IMR-90 (cell line): Measurements from ENCODE around the gene SGSH. TPM values are rescaled to one million over a fixed set of nuclear protein-coding genes. Genes with fewer than 3 reads are reported as not detected.

Experiments used
- ATAC-seq: fragments of 200-7000 bp; cut with Tn5 transposase; 2 replicates; pipeline ENCODE4 v1.9.1; 2020; ENCODE audit warnings: low read depth, mild to moderate bottlenecking, moderate library complexity
- BruUV-seq: library from RNA; stranded (reverse); fragments of 400-500 nt; replicated peaks from 2 replicates; lab custom pipeline; 2021; lab: Mats Ljungman, UMichigan
- CTCF ChIA-PET: fragments of 300-600 bp; formaldehyde crosslinking; extraction: SDS; loops from one replicate; lab custom pipeline; 2021; ENCODE audit warnings: antibody characterized with exemption; lab: Yijun Ruan, JAX
- POLR2A ChIA-PET: fragments of 300-600 bp; sonication (Branson Sonifier 250); formaldehyde crosslinking; loops from one replicate; lab custom pipeline; 2022; ENCODE audit warnings: antibody characterized with exemption; ENCODE audit not compliant: unreplicated experiment; lab: Charles Lee
- DNase-seq: peaks from one replicate; pipeline ENCODE4 v3.0.0; 2013
- H2AFZ ChIP-seq: replicated peaks from 2 replicates; pipeline ENCODE3; 2013; ENCODE audit warnings: low read length, mild to moderate bottlenecking; ENCODE audit not compliant: poor library complexity
- H2AK5ac ChIP-seq: 2 replicates; pipeline ENCODE4 v1.6.1; 2013; ENCODE audit warnings: low read depth, low read length, inconsistent platforms
- H2AK9ac ChIP-seq: replicated peaks from 2 replicates; pipeline ENCODE3; 2013; ENCODE audit warnings: mild to moderate bottlenecking, low read depth, low read length, moderate library complexity; ENCODE audit not compliant: poor library complexity
- H2BK120ac ChIP-seq: 2 replicates; pipeline ENCODE4 v1.6.1; 2013; ENCODE audit warnings: low read depth, low read length, inconsistent platforms
- H2BK15ac ChIP-seq: 3 replicates; pipeline ENCODE4 v1.6.1; 2013; ENCODE audit warnings: low read depth, low read length, inconsistent platforms
- H2BK20ac ChIP-seq: 2 replicates; pipeline ENCODE4 v1.6.1; 2013; ENCODE audit warnings: low read depth, mild to moderate bottlenecking, inconsistent platforms, low read length, moderate library complexity
- H2BK5ac ChIP-seq: 2 replicates; pipeline ENCODE4 v1.6.1; 2013; ENCODE audit warnings: mild to moderate bottlenecking, low read depth, low read length, inconsistent platforms; ENCODE audit not compliant: poor library complexity, severe bottlenecking
- H3K14ac ChIP-seq: replicated peaks from 2 replicates; pipeline ENCODE4 v1.6.1; 2013; ENCODE audit warnings: low read depth, low read length, inconsistent platforms
- H3K18ac ChIP-seq: 2 replicates; pipeline ENCODE4 v1.6.1; 2013; ENCODE audit warnings: low read depth, low read length, control low read depth
- H3K23ac ChIP-seq: 2 replicates; pipeline ENCODE4 v1.6.1; 2013; ENCODE audit warnings: low read depth, low read length, inconsistent platforms
- H3K27ac ChIP-seq: 2 replicates; pipeline ENCODE4 v1.5.1; 2013; ENCODE audit warnings: mild to moderate bottlenecking, control low read depth, low read length; ENCODE audit not compliant: insufficient read depth
- H3K27me3 ChIP-seq: 2 replicates; pipeline ENCODE4 v1.6.1; 2013; ENCODE audit warnings: low read length; ENCODE audit not compliant: control insufficient read depth, insufficient read depth
- H3K36me3 ChIP-seq: 2 replicates; pipeline ENCODE4 v1.6.1; 2013; ENCODE audit warnings: low read length, mixed read lengths; ENCODE audit not compliant: control insufficient read depth, insufficient read depth
- H3K4ac ChIP-seq: 2 replicates; pipeline ENCODE4 v1.6.1; 2013; ENCODE audit warnings: low read depth, low read length, inconsistent platforms
- H3K4me1 ChIP-seq: 2 replicates; pipeline ENCODE4 v1.6.1; 2013; ENCODE audit warnings: low read length, mixed read lengths; ENCODE audit not compliant: control insufficient read depth, insufficient read depth
- H3K4me2 ChIP-seq: 2 replicates; pipeline ENCODE4 v1.6.1; 2013; ENCODE audit warnings: low read depth, mild to moderate bottlenecking, control low read depth, low read length, moderate library complexity
- H3K4me3 ChIP-seq: 2 replicates; pipeline ENCODE4 v1.5.1; 2013; ENCODE audit warnings: low read depth, mild to moderate bottlenecking, control low read depth, low read length, moderate library complexity; ENCODE audit not compliant: insufficient read depth
- H3K56ac ChIP-seq: 2 replicates; pipeline ENCODE4 v1.6.1; 2013; ENCODE audit warnings: low read length, inconsistent platforms; ENCODE audit not compliant: insufficient read depth; ENCODE audit errors: extremely low read depth
- H3K79me1 ChIP-seq, 2 experiments: 2 replicates each; pipeline ENCODE4 v1.6.1; 2013; ENCODE audit warnings: low read length in 2 of 2, inconsistent platforms in 1 of 2, low read depth in 1 of 2
- H3K9ac ChIP-seq: 2 replicates; pipeline ENCODE4 v1.6.1; 2013; ENCODE audit warnings: low read depth, low read length, control low read depth
- H3K9me1 ChIP-seq: 2 replicates; pipeline ENCODE4 v1.6.1; 2013; ENCODE audit warnings: low read length, inconsistent platforms; ENCODE audit not compliant: insufficient read depth
- H3K9me3 ChIP-seq: 2 replicates; pipeline ENCODE4 v1.6.1; 2013; ENCODE audit warnings: low read length; ENCODE audit not compliant: control insufficient read depth, insufficient read depth
- H4K20me1 ChIP-seq: 2 replicates; pipeline ENCODE4 v1.6.1; 2013; ENCODE audit warnings: low read length, inconsistent platforms; ENCODE audit not compliant: insufficient read depth
- H4K5ac ChIP-seq: 2 replicates; pipeline ENCODE4 v1.6.1; 2013; ENCODE audit warnings: mild to moderate bottlenecking, low read depth, low read length, control low read depth
- H4K8ac ChIP-seq, 2 experiments: 2 replicates each; pipeline ENCODE4 v1.6.1; 2013; ENCODE audit warnings: low read depth in 2 of 2, low read length in 2 of 2, control low read depth in 1 of 2, inconsistent platforms in 1 of 2
- H4K91ac ChIP-seq: 2 replicates; pipeline ENCODE4 v1.6.1; 2013; ENCODE audit warnings: low read depth, low read length, inconsistent platforms; ENCODE audit not compliant: insufficient read depth
- BHLHE40 ChIP-seq: fragments of 150-350 bp; IDR thresholded peaks from 2 replicates; pipeline ENCODE4 v1.6.1; 2016; ENCODE audit warnings: mild to moderate bottlenecking, low read depth, low read length
- CEBPB ChIP-seq: IDR thresholded peaks from 2 replicates; pipeline ENCODE4 v1.6.1; 2012; ENCODE audit warnings: low read depth, low read length, improper control_type of control experiment
- CHD1 ChIP-seq: IDR thresholded peaks from 2 replicates; pipeline ENCODE4 v1.6.1; 2012; ENCODE audit warnings: low read depth, low read length, improper control_type of control experiment
- ELK1 ChIP-seq: fragments of 150-350 bp; IDR thresholded peaks from 2 replicates; pipeline ENCODE4 v1.6.1; 2016; ENCODE audit warnings: low read depth, mild to moderate bottlenecking, low read length, moderate library complexity, borderline replicate concordance
- FOS ChIP-seq: fragments of 150-350 bp; IDR thresholded peaks from 2 replicates; pipeline ENCODE4 v1.6.1; 2016; ENCODE audit warnings: low read depth, low read length
- MAFK ChIP-seq: IDR thresholded peaks from 2 replicates; pipeline ENCODE4 v1.6.1; 2012; ENCODE audit warnings: low read depth, low read length, improper control_type of control experiment
- MAZ ChIP-seq: IDR thresholded peaks from 2 replicates; pipeline ENCODE4 v1.6.1; 2012; ENCODE audit warnings: low read depth, mild to moderate bottlenecking, low read length, improper control_type of control experiment, moderate library complexity, borderline replicate concordance
- MXI1 ChIP-seq: IDR thresholded peaks from 2 replicates; pipeline ENCODE4 v1.6.1; 2012; ENCODE audit warnings: low read depth, mild to moderate bottlenecking, low read length, moderate library complexity, borderline replicate concordance
- NFE2L2 ChIP-seq: fragments of 150-350 bp; IDR thresholded peaks from 2 replicates; pipeline ENCODE4 v1.6.1; 2016; ENCODE audit warnings: low read depth, mild to moderate bottlenecking, low read length
- POLR2A ChIP-seq: IDR thresholded peaks from 2 replicates; pipeline ENCODE4 v1.6.1; 2012; ENCODE audit warnings: mild to moderate bottlenecking, low read depth, low read length
- RAD21 ChIP-seq: IDR thresholded peaks from 2 replicates; pipeline ENCODE4 v1.6.1; 2012; ENCODE audit warnings: low read length, improper control_type of control experiment
- RCOR1 ChIP-seq: IDR thresholded peaks from 2 replicates; pipeline ENCODE4 v1.6.1; 2012; ENCODE audit warnings: mild to moderate bottlenecking, low read length, improper control_type of control experiment; ENCODE audit not compliant: insufficient replicate concordance
- RFX5 ChIP-seq: IDR thresholded peaks from 2 replicates; pipeline ENCODE4 v1.8.0; 2012; ENCODE audit warnings: low read depth, mild to moderate bottlenecking, low read length, moderate library complexity
- SMC3 ChIP-seq: fragments of 150-350 bp; IDR thresholded peaks from 2 replicates; pipeline ENCODE4 v1.6.1; 2016; ENCODE audit warnings: low read depth, mild to moderate bottlenecking, antibody characterized with exemption, low read length, moderate library complexity
- WGBS, 2 experiments: methylation state at CpG; one replicate each; pipeline versions ENCODE4 v1.1.5 to v1.1.7; 2013; ENCODE audit warnings: missing lambda C conversion rate in 2 of 2; ENCODE audit not compliant: insufficient read length in 1 of 2; ENCODE audit errors: extremely low coverage in 2 of 2; 5-methylcytosine and 5-hydroxymethylcytosine counted together
- dilution Hi-C: fragments of 300-500 bp; cut with HindIII; formaldehyde crosslinking; loops from one replicate; pipeline ENCODE4 v1.14.3; 2018; ENCODE audit warnings: low sequenced_read_pairs; ENCODE audit not compliant: unreplicated experiment
- in situ Hi-C: fragments of 300-500 bp; cut with MboI; formaldehyde crosslinking; loops from 3 replicates; pipeline ENCODE4 v1.14.3; 2019; ENCODE audit warnings: low sequenced_read_pairs, inconsistent platforms, mixed read lengths
- intact Hi-C: fragments of 100-400 bp; cut with micrococcal nuclease; formaldehyde crosslinking; loops from 2 replicates; pipeline ENCODE4 v1.10.0; 2022
- polyA plus RNA-seq, 3 experiments: library from polyadenylated mRNA; depleted of rRNA; stranded (reverse); fragments of >200 nt; gene quantifications; 2 replicates each; pipeline ENCODE4 v1.2.3, GENCODE V29; 2012; ENCODE audit warnings: low replicate concordance in 1 of 3
- total RNA-seq: library from RNA; depleted of rRNA; stranded (reverse); fragments of >200 nt; gene quantifications from 2 replicates; pipeline ENCODE4 v1.2.3, GENCODE V29; 2012
- TF ChIP-seq, protein P1 (sequence below): conservative IDR thresholded peaks from 2 replicates; pipeline ENCODE4 v1.5.1; 2012; ENCODE audit warnings: mild to moderate bottlenecking, low read depth, low read length, improper control_type of control experiment
- TF ChIP-seq, protein P2 (sequence below): fragments of 150-350 bp; IDR thresholded peaks from 2 replicates; pipeline ENCODE4 v1.6.1; 2017; ENCODE audit warnings: mild to moderate bottlenecking, antibody characterized with exemption, low read length, low read depth

The SGSH gene
- total and polyA plus RNA-seq, 2 of the 4 experiments (the other 2 are of a cell fraction), result 3.0 to 41.5 TPM

GRCh38 chr17:80164185-80164584 is 55.9 kb downstream of the SGSH start:
- H3K4me2 ChIP-seq, result no peak overlapping the region
- H3K4ac ChIP-seq, result no peak overlapping the region
- dilution Hi-C loops (no loop called here), in situ Hi-C loops (no loop called here), intact Hi-C loops (no loop called here)
- H3K56ac ChIP-seq, result no peak overlapping the region
- no peak overlapping the region for H2BK20ac ChIP-seq
- no peak overlapping the region for H2BK5ac ChIP-seq
- ATAC-seq (no peak), DNase-seq (no peak)
- BruUV-seq, result no TSS peak
- H3K27me3 ChIP-seq, result peaks cover 24% of the 10 kb centered on the region
- H2AK5ac ChIP-seq, result no peak overlapping the region
- H3K4me3 ChIP-seq, result no peak overlapping the region
- H3K9me3 ChIP-seq, result peaks cover 1% of the 10 kb centered on the region; the same call in 1 of the 2 replicates
- 68% methylated on average over 7 of the region's 11 CpGs; no CpG with 5 or more reads in 1 of the 2 experiments for WGBS, 2 experiments
- H4K5ac ChIP-seq, result no peak overlapping the region
- no peak overlapping the region for H2BK15ac ChIP-seq
- no peak overlapping the region for H3K9ac ChIP-seq
- H2AFZ ChIP-seq, result no peak overlapping the region
- no peaks in the 10 kb centered on the region for H4K20me1 ChIP-seq
- TF ChIP-seq RFX5 (no peak), MAZ (no peak), FOS (no peak), CHD1 (no peak), MAFK (no peak), SMC3 (no peak), BHLHE40 (no peak), MXI1 (no peak), ELK1 (no peak), POLR2A (no peak), NFE2L2 (no peak), CEBPB (no peak), RAD21 (no peak), RCOR1 (no peak)
- TF ChIP-seq, protein P1, sequence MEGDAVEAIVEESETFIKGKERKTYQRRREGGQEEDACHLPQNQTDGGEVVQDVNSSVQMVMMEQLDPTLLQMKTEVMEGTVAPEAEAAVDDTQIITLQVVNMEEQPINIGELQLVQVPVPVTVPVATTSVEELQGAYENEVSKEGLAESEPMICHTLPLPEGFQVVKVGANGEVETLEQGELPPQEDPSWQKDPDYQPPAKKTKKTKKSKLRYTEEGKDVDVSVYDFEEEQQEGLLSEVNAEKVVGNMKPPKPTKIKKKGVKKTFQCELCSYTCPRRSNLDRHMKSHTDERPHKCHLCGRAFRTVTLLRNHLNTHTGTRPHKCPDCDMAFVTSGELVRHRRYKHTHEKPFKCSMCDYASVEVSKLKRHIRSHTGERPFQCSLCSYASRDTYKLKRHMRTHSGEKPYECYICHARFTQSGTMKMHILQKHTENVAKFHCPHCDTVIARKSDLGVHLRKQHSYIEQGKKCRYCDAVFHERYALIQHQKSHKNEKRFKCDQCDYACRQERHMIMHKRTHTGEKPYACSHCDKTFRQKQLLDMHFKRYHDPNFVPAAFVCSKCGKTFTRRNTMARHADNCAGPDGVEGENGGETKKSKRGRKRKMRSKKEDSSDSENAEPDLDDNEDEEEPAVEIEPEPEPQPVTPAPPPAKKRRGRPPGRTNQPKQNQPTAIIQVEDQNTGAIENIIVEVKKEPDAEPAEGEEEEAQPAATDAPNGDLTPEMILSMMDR, result no peak
- TF ChIP-seq, protein P2, sequence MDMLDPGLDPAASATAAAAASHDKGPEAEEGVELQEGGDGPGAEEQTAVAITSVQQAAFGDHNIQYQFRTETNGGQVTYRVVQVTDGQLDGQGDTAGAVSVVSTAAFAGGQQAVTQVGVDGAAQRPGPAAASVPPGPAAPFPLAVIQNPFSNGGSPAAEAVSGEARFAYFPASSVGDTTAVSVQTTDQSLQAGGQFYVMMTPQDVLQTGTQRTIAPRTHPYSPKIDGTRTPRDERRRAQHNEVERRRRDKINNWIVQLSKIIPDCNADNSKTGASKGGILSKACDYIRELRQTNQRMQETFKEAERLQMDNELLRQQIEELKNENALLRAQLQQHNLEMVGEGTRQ, result no peak
- H3K27ac ChIP-seq, result no peak overlapping the region
- POLR2A ChIA-PET, result no interaction called here
- no peak overlapping the region for H4K8ac ChIP-seq
- no peak overlapping the region for H2AK9ac ChIP-seq
- H3K36me3 ChIP-seq, result no peaks in the 10 kb centered on the region
- no peaks in the 10 kb centered on the region for H3K4me1 ChIP-seq
- no peak overlapping the region for H3K23ac ChIP-seq
- H3K79me1 ChIP-seq, result no peaks in the 10 kb centered on the region
- H3K9me1 ChIP-seq, result no peaks in the 10 kb centered on the region
- no peak overlapping the region for H4K91ac ChIP-seq
- H2BK120ac ChIP-seq, result no peak overlapping the region
- no peak overlapping the region for H3K14ac ChIP-seq
- CTCF ChIA-PET, result no interaction called here
- H3K18ac ChIP-seq, result no peak overlapping the region
